8988T (cell line): ENCODE data around the gene SHC4.
"Not testable (repeated sequence)": the region's sequence is repeated elsewhere in the genome, so short reads cannot be mapped to it uniquely, and the experiment has no call there.

Experiments
- DNase-seq: peaks from one replicate; pipeline ENCODE4 v3.0.0; 2011

Gene SHC4

DNA sequence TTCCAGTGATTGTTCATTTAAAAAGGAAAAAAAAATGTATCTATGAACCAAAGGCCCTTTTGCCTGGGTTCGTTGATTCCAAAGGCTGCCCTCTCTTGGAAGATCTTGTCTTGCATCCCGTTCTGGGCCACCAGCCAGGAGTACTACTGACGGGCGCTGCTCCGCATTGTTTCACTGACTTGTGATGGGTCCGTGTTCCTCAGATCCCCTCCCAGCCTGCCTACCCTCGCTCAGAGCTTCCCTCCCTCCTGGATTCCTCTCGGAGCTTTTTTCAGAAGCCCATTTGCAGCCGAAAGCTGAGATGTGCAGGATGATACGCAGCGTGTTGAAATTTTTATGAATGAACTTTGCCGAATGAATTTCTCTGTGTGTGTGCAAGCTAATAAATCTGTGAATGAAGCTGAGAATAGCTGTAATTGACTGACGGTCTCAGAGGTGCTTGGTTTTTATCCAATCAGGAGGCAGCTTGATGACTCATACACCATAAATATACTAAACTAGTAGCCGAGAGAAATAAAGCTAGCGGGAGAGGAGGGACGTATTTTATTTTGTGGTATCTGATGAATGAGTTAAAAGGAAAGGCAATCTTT, at the start of gene SHC4:
Gene SHC4, minus strand, starts transcription at position 396 of the 590 bp plus-strand sequence. CDS start 904 bp downstream, outside the sequence.
- peak; percentile 18 for DNase-seq

DNA sequence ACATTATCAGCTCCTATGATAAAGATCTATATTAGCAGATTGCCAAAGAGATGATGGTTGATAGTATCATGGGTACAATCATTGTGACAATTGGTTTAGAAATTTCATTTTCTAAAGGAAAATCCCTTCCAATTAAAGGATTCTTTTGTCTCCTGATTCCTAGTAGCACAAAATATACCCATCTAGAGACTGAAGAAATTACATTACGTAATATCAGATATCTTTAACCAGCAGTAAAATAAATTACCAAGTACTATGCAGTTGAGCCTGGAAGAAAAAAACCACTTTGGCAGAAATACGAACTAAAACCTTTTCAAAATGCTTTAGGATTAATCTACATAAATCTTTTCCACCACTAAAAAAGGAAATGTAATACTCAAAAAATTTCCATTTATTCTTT, 35.6 kb upstream of the SHC4 start:
- no peak for DNase-seq

DNA sequence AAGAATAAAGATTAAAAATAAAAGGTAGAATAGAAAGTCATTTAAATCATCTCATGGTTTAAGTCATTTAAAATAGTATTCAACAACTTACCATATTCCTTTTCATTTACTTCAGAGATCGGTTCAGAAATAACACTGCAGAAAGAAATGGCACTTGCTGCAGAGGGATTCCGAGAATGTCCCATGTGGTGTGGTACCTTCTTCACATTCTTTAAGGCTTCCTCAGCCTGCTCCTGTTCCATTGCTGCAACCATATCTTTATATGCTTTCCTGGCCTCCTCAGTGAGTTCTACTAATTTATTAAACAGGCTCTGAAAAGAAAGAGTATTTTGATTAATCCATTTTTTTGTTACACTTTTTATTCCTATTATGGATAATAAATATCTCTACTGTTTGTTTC, 32.6 kb upstream of the SHC4 start:
- no peak for DNase-seq

GRCh38 chr15:48993380-48993779, 29.7 kb upstream of the SHC4 start:
- DNase-seq, result no peak

- DNase-seq, result no peak
These were observed 28.8 kb upstream of the SHC4 start for GRCh38 chr15:48992545-48992944.

GRCh38 chr15:48992096-48992495, 28.4 kb upstream of the SHC4 start:
- DNase-seq, result no peak

DNA sequence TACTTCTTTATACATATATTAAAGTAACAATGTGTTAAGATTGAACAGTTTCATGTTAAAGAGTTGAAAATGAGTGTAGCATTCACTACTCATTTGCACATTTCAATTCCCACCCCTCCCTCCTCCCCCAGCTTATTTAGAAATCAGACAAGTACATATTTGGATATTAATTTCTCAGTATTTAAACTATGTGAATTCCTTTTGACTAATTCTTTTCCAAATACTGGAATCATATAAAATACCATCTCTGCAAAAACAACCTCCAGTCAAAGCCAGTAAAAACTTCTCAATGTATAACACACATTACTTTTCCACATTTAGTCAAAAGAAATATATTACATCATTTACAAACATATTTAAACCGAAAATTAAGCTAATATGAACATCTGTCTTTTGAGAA, 25.5 kb upstream of the SHC4 start:
- DNase-seq, result no peak

DNA sequence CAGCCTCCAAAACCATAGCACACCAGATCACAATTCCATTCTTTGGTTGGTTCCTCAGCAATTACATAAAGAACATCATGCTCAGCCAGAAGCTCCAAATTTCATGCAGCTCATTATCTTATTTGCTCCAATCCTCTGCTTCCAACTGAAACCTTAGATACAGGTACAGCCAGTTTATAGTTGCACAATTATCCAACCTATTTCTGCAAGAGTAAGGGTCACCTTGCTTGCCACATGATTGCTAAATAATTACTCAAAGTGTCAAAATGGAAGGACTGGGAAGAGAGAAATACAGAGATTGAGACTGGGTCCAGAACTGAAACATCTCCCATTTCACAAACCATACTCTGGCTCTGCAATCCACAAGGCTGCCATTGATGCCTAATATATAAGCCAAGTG, 23.4 kb upstream of the SHC4 start:
- no peak for DNase-seq

DNA sequence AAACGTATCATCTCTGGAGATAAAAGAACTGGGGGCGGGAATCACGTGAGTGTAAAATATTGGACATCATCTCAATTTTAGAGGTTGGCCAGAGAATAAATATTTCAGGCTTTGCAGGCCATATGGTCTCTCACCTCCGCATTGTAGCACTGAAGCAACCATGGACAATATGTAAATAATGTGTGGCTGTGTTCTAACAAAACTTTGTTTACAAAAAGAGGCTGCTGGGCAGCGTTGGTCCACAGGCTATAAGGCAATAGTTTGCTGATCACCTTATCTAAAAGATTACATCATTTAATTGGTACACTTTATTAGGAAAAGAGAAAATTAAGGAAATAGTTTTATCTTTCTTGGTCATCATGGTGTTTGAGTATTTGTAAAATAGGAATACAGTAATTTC, 22.5 kb upstream of the SHC4 start:
- DNase-seq, result no peak

GRCh38 chr15:48985516-48985915, 21.8 kb upstream of the SHC4 start:
- no peak for DNase-seq

GRCh38 chr15:48984811-48985352, 21.2 kb upstream of the SHC4 start:
- no peak for DNase-seq

GRCh38 chr15:48984021-48984710, 20.4 kb upstream of the SHC4 start:
- no peak for DNase-seq

DNA sequence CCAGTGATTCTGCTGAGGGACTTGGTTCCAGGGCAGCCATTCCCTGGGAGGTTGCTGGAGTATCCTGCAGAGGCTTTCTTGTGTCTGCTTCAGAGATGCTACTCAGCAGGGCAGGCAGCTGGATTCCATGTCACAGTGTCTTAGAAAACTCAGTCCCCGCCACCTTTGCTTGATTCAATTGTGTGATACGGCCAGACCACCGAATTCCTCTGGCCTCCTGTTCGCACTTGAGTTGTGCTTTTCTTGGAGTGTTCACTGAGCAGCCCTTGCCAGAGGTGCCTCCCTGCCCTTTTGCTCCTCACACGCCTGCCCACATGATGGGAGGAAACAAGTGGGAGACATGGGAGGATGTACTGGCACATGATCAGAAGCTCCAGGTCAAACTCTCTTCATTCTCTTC, 19.6 kb upstream of the SHC4 start:
- no peak for DNase-seq

DNA sequence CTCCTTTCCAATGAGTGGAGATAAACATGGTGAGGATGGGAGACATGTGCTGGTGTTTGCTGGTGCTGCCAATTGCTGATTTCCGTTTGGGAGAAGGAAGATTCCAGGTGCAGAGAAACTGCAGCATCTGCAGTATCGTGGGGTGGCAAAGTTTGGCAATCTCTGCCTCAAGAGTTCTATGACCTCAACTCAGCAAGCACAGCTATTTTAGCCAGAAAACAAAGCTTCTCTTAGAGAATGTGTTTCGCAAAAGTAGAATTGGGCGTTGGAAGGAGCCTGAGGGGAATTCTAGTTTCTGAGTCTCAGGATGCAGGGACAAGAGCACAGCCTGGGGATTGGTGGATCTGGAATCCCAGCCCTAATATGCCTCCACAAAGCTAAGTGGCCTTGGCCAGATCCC, 18.2 kb upstream of the SHC4 start:
- DNase-seq, result no peak

DNA sequence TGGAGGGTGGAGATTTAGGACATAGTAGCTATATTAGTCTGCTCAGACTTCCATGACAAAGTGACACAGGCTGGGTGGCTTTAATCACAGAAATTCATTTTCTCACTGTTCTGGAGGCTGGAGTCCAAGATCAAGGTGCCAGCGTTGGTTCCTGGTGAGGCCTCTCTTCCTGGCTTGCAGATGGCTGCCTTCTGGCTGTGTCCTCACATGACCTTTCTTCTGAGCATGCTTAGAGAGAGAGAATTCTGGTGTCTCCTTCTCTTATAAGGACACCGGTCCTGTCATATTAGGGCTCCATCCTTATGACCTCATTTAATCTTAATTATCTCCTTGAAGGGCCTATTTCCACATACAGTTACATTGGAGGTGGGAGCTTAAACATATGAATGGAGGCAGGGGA, 14.9 kb upstream of the SHC4 start:
- no peak for DNase-seq

GRCh38 chr15:48976444-48977088, 12.8 kb upstream of the SHC4 start:
- DNase-seq, result no peak

DNA sequence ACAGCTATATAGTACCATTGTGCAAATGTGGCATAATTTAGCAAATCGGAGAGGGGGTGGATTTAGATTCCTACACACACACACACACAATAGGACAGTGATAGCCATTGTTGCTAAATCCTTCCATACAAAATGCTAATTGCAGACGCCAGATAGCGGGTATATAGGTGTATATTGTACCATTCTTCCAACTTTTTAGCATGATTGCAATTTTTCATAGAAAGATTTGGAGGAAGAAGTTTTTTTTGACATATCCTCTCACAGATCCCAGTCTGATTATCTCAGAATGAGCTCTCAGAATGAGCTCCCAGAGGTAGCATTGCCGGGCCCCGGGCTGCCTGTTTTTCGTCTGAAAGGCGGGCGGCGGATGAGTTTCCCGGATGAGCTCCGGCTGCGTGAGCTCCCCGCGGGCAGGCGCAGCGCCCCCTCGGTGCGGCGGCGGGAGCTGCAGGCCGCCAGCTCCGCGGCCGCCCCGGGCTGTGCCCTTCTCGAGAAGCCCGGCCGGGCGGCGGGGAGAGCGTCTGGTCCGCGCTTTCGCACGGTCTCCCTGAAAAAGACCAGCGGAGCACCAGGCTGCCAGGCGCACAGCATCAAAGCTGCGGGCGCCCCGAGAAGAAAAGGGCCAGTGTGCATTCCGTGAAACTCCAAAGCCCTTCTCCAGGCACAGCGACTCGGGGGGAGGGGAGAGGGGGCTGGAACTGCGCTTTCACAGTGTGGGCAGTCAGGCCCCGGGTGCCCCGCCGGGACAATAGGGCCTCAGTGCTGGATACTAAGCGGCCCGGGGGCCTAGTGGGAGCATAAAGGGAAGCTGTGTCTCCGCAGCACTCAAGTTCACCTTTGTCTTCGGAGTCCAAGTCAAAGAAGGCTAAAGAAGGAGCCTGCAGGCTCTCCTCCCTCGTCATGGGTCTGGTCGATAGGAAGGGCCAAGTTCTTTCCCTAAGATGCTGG, 12.0 kb upstream of the SHC4 start:
- DNase-seq, result peak; percentile 41

- no peak for DNase-seq
These were observed 11.2 kb upstream of the SHC4 start for GRCh38 chr15:48974882-48975281.

GRCh38 chr15:48972750-48973503, 9.2 kb upstream of the SHC4 start:
- DNase-seq, result no peak

- DNase-seq, result not testable (repeated sequence)
These were observed 7.2 kb upstream of the SHC4 start for GRCh38 chr15:48970926-48971325.

DNA sequence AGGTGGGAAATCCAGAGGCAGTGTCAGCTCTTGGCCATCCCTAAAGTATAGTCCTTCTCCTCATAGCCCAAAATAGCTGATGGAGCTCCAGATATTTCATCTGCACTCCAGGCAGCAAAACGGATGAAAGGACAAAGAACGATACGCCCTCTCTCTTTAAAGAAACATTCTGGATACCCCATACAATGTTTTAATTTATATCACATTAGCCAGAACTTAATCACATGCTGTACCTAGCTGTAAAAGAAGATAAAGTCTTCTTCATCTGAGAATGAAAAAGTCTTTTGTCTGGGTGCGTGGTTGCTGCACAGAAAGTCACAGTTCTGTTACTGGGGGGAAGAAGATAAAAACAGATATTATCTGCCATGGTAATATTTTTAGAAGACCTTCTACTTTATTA, 4.3 kb upstream of the SHC4 start:
- no peak for DNase-seq

DNA sequence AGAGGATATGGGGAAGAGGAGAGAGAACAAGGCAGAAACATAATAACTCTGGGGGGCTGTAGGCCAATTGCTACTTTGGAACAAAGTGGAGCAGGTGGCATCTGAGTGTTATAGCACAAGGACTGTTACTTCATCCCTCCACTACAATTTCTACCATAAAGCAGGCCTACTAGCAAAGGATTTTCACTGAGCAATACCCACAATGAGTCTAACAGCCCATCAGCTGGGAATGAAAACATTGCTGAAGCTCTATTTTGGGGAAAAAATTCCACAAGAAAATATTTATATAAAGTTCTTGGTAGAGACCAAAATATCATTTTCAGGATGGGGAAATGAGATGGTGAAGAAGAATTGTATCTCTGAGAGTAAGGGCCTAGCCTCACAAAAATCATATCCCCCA, 3.6 kb upstream of the SHC4 start:
- DNase-seq, result no peak
